ENCODE data around the gene SWT1.

DNA sequence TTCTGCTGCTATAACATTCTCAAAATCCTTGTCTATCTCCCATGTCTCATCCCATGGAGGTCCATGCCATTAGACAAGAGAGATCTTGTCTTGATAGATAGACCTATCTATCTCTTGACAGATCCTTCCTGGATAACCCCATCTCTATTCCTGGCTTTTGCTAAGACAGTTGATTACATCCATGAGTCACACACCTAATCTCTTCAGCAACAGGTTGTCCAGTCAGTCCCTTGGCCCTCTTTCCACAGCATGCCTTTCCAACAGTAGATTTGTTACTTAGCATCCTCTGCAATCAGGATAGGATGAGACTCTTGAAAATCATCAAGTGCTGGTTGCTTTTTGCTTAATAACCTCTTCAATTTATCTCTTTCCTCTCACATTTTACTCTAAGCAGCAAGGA, 46.8 kb upstream of the SWT1 start:
- TF ChIP-seq GATA3 (IDR thresholded peaks at IDR 0.05; ENCODE audit: low read depth, low read length) (no peak), GATA2 (IDR thresholded peaks at IDR 0.05; ENCODE audit: low read depth, low read length) (no peak)
